ENCODE data around the gene CAPRIN1.

CAPRIN1 gene

DNA sequence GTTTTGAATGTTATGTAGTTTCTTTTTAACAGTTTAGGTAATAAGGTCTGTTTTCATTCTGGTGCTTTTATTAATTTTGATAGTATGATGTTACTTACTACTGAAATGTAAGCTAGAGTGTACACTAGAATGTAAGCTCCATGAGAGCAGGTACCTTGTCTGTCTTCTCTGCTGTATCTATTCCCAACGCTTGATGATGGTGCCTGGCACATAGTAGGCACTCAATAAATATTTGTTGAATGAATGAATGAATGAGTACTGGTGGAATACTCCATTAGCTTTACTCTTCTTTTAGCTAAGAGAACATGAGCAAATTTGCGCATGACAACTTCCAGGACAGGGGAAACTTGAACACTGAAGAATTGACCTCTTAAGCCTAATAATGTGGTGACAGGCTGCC, 47.3 kb downstream of the CAPRIN1 start:
- DNase-seq = no peak

DNA sequence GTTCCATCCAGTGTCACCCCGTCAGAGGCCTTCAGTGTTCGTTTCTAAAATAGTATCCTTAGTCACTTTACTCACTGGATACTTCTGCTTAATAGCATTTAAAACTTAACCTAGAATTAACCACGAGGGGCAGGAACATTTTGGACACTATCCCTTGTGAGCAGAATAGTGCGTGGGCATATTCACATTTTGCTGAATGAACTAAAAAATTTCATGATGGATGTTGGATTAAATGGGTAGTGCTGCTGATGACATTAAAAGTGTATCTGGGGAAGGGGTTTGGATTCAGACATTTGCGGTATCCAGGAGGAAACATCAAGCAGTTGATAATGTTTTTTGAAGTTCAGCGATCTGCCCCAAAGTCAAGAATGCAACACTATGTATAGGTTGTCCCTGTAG, 53.1 kb downstream of the CAPRIN1 start:
- DNase-seq = no peak

DNA sequence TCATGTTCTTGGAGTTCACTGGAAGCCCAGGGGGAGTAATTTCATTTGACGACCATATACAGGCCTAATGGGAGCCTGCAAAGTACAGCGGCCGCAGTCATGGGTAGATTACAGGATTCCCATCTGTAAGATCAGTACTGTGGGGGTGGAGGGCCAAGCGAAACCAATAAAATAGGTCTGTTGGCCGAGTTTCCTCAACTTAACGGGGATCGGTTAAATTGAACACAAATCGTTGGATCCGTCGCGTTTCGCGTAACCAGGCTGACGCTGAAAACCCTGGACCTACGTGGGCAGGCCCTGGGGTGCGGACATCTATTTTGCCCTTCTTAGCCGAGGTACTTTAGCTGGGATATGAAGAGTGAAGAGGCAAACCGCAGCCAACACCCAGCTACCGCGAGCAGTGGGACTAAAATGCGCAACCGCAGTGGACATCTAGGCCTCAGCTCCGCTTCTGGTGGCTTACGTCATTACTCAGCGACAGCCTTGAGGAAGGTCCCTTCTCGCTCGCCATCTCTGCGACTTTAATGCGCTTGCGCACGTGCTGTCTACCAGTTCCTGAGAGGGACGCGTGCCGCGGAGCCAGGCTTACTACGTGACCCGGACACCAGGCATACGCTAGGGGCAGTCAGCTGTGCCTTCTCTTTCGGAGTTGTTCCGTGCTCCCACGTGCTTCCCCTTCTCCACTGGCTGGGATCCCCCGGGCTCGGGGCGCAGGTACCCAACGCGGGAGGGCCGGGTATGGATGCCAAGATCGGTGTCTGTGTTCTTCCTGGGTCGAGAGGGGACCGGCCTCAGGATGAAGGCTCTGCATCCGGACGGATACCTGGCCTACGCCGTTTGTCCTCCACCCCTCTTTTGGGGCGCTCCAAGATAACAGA, 53.8 kb downstream of the CAPRIN1 start, which contains the start of gene NAT10:
NAT10 (plus strand) TSS at position 551 of the 878 bp plus-strand sequence. CDS start 2,597 bp downstream, outside the sequence.
- DNase-seq = peak; percentile 99

DNA sequence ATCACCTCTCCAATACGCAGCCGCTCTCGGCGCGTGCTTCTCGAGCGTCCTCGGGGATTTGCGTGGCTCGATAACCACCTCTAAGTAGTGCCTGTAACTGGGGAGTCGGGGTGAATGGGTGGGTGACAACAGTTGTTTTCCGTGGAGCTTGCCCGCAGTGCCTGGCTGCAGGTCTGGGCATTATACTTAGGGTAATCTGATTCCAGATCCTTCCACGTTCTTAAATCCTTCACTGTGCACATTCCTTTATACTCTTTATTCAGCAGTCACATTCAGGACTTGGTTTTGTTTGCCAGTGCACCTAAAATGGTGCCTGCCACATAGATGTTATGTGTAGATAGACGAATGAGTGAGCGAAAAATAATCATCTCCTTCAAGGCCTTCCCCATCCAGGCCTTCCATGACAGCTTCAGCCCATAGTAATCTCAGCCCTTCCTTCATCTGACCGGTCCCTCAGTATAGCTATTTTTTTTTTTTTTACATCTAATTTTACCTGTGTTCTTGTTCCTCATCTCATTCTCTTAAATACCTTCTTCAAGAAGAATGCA, 54.5 kb downstream of the CAPRIN1 start:
- DNase-seq = peak; percentile 1

DNA sequence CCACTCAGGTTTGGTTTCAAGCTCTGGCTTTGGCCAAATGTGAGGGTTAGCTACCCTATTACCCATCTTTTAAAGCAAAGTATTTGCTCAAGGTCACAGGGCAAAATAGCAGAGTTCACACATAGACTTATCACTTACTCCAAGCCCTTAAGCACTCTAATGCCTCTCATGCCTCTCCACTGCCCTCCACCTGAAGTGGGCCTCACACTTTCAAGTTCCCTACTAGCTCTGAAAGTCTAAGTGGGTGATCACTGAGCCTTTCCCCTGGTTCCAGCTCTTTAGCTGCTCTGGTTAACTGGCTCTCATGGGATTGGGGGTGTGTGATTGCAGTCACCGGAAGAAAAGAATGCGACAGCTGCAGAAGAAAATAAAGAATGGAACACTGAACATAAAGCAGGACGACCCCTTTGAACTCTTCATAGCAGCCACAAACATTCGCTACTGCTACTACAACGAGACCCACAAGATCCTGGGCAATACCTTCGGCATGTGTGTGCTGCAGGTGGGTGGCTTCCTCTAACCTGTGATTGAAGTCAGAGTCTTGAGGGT, 60.3 kb downstream of the CAPRIN1 start:
- DNase-seq = no peak

DNA sequence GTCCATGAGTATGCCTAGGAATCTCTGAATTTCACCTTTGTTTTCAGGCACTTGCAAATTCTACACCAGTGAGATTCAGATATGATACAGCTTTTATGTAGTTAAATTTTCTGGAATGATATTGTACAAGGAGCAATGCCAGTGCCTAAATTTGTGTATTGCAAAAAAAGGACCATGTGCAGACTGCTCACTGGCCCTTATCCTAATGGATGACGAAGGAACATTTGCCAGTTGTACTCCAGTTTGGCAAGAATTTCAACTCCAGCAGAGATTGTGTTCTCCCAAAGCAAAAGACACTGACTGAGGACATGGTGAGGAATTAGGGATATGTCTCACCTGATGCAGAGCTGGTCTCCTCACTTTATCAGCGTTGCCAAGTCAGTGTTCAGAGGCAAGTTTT, 62.5 kb downstream of the CAPRIN1 start:
- no peak for DNase-seq

DNA sequence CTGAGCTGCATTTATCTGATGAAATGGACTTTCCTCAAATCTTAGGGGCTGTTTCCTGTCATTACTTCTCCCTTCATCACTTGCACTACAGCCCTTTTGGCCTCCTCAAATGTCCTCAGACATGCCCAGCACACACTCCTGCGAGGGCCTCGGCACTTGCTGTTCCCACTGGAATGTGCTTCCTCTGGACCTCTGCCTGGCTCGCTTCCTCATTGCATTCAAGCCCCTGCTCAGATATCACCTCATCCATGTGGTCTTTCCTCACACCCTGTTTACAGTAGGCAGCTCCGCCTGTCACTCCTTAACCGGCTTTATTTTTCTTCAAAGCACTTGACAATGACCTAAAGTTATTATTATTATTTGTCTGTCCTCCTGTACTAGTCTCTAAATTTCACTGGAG, 62.9 kb downstream of the CAPRIN1 start:
- DNase-seq = no peak

DNA sequence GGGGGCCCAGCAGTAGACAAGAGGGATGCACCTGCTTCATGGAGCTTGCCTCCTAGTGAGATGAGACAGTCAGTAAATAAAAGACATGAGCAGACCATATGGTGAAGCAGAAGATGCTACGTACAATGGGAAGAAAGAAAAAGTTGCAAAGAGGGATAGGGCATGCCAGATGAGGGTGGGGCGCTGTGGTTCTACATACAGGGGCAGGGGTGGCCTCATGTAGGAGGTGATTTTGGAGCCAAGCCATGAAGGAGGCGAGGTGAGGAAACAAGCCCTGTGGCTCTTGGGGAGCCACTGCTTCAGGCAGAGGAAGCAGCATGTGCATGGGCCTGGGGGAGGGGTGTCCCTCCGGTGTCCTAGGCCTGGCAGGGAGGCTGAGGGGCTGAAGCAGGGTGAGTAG, 69.1 kb downstream of the CAPRIN1 start:
- no peak for DNase-seq

DNA sequence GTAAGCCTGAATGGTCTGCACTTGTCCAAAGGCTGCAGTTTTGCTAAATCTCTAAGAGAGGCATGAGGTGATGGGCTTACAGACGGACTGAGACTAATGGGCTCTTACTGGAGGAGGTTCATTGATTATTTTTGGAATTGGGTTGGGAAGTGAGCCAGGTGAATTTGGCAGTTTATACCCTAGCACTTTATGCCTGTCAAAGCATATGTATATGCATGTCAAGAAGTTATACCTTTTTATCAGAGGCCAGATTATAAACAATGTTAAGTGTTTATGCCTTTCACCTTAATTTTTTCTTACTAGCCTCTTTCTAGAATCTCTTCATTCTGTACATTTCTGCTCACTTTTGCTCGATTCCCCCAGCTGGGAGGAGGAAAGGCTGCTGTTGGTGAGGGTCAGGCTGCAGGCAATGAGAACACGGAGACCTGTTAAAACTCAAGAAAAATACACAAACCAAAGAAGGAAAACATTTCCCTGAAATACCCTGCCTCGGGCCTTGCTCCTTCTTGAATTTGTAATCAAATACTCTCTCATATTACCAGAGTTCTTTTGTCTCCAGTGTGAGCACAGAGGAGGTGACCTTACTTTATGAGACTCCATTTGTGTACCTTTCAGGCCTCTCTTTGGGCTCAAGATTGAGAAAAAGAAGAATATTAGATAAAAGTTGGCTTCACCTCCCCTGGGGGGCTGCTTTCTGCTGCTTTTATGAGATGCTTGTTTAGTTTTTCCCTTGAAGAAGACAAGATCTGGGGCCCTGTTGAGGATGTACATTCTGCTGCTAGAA, 73.5 kb downstream of the CAPRIN1 start:
- no peak for DNase-seq

DNA sequence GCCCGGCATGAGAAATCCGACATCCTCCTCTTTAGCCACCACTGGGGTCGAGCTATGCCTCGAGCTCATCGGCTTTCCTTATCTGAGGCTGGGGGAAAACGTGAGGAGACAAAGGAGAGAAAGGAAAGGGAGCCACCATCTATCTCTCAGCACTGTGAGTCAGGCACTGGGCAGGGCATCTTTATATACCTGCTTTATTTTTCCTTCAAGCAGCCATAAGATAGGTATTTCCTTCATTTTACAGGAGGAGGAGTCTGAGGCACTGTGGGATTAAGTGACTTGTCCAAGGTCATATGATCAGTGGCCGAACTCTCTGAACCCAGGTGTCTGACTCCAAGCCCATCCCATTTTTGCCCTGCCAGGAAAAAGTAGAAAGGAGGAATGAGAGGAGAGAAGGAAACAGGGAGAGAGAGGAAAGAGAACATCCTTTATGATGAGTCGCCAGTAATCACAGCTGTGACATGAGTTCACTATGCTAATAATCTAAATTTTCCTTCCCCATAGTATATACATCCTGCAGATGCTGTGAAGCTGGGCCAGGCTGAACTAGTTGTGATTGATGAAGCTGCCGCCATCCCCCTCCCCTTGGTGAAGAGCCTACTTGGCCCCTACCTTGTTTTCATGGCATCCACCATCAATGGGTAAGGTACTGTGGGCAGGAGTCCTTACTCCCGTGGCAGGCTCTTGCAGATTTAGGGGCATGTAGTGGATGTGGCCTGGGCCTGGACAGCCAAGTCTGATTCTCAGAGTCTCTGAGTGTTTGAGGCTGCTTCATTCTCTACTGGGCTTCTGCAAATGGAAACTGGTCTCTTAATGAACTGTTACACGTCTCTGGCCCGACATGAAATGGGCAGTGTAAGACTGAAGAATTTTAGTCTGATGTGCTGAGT, 75.7 kb downstream of the CAPRIN1 start:
- no peak for DNase-seq

DNA sequence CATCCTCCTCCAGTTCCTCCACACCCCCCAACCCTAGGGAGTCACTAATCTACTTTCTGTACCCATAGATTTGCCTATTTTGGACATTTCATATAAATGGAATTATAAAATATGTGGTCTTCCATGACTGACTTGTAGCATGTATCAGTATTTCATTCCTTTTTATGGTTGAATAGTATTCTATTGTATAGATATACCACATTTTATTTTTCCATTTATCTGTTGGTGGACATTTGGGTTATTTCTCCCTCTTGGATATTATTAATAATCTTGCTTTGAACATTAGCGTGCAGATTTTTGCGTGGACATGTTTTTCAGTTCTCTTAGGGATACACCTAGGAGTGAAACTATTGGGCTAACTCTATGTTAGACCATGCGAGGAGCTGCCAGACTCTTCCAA, 77.3 kb downstream of the CAPRIN1 start:
- DNase-seq = no peak

DNA sequence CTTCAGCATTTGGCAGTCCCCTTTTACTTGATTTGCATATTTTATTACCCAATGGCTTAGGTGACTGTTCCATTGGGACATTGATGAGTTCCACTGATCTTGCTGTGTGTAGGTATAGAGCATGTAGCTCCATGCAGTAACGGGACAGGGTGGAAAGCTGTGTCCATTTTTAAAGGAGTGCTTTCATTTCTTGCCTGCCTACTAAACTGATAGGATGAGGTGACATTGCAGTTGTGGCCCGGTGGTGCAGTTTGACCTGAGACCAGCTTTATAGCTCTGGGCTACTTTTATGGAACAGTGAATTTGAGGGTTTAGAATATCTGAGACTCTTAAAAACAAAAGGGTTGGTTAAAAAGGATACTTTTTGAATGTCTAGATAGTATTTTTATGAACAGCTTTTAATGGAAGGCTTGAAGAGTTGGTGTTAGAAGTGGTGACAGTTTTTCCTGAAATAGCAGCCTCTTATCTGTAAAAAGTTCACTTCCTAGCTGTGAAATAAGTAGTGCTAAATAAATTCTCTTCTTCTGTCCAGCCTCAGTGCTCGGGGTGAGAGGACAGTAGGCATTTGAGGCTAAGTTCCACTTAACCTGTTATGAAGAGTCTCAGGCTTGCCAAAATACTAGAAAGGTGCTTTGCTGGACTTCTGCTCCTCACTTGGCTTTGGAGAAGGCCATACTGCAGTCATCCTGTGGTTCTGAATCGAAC, 80.9 kb downstream of the CAPRIN1 start:
- no peak for DNase-seq

DNA sequence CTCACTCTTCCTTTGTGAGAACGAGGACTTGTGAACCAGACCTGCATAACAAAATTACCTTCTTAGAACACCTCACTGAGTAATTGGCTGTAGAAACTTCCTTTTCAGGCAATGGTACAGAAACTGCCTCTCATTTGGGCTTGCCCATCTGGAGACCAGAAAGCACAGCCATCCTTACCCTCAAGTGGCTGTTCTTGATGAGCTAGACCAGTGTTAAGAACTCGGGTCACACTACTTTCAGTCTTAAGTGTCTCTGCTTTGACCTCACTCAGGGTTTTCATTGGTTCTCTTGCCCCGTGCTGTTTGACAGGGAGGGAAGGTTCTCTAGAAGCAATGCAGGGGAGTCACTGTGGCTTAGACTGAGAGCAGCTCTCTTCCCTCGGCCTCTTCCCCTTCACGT, 83.2 kb downstream of the CAPRIN1 start:
- DNase-seq = no peak

DNA sequence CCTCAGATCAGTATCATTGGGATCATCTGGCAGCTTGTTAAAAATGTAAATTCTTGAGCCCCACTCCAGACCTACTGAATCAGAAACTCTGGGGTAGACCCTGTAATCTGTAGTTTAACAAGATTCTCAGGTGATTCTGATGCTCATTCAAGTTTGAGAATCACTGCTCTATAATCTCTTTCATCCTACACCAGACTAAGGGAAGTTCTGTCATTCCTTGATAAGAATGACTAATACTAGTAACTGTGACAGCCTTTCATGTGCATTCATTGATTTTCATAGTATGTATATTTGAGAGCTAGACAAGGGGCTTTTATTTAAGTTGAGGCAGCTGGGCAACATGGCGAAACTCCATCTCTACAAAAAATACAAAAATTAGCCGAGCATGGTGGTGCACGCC, 83.9 kb downstream of the CAPRIN1 start:
- DNase-seq = no peak

DNA sequence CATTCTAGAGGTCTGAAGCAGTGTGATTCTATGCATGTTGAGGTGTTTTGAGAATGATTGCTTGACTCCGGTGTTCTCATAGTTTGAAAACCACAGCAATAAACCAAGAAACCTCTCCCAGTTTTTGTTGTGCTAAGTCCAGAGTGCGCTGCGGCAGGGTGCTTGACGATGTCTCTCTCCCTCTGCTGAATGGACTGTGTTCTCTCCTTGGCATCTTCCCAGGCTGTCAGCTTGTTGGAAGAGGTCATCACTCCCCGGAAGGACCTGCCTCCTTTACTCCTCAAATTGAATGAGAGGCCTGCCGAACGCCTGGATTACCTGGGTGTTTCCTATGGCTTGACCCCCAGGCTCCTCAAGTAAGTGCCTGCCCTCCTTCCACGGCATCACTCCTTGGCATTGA, 84.9 kb downstream of the CAPRIN1 start:
- DNase-seq = no peak

DNA sequence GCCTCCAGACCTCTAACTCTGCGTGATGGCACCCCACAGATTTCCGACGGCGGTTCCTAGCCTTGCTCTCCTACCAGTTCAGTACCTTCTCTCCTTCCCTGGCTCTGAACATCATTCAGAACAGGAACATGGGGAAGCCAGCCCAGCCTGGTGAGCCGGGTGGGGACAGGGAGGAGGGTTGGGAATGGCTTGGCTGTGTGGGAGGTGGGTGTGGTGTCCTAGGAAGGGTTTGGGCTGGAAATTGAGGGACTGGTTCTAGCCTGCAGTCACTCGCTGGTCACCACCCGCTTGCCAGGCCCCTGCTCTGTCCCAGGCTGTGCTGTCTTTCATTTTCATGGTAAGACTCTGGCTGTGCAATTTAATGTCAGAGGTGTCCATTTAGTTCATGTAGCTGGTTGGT, 87.8 kb downstream of the CAPRIN1 start:
- DNase-seq = no peak

DNA sequence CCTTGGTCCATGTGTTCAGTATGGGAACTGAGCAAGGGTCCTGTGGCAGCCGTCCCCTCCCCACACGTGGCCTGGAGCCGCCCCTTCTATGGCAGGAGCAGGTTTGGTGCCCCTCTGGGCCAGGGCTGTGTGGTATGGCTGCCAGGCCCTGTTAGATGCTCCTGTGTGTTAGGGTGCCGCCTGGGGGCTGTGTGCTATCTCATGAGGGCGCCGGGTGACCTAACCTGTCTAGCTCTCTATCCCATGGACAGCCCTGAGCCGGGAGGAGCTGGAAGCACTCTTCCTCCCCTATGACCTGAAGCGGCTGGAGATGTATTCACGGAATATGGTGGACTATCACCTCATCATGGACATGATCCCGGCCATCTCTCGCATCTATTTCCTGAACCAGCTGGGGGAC, 88.6 kb downstream of the CAPRIN1 start:
- no peak for DNase-seq

DNA sequence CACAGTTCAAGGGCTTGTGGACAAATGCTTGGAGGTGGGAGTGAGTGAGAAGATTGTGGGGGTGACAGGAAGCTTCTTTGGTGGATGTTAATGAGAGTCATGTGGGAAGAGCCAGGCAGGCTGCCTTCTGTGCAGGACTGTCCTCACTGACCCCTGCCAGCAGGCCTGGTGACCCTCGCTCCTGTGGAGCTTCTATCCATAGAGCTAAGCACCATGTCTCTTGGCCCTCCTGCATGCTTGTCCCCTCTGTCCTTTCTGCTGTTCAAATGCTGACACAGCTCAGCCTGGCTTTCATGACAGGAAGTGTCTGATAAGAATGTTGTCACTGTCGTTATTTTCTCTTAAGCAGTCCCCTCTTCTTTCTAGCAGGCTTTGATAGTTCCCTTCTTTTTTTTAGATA, 91.5 kb downstream of the CAPRIN1 start:
- DNase-seq = no peak

DNA sequence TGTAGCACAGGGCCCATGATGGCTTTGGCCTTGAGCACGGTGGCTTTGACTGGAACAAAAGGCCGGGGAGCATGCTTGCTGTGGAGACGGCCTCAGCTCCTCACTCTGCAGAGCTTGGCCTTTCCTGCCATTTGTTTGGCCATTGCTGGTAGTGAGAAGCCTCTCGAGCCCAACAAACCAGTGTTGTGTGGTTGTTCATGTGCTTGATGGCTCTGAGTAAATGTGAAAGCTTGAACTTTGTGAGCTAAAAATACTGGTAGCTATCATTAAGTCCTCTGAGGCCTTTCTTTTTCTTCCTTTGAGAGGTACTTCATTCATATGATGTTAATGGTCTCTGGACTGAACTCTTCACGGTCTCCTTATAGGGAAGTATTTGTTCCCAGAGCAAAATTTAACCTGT, 93.5 kb downstream of the CAPRIN1 start:
- DNase-seq = no peak

DNA sequence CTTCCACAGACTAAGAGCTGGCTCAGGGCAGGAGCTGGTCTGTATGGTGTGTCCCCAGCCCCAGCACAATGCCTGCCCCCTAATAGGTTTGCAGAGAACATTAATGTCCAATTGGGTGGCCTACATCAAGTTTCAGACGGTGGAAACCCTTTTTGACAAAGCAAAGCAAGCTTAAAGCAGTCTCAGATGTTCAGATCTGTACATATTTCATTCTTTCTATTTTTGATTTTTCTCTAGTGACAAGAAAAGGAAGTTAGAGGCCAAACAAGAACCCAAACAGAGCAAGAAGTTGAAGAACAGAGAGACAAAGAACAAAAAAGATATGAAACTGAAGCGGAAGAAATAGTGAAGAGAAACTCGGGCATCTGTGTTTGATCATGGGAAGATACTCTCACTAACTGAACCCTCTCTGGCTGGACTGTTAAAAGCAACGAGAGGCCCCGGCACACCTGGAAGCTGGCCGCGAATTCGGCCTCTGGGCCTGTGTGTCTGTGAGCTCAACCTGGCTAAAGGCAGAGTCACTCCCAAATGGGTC, 94.4 kb downstream of the CAPRIN1 start:
- no peak for DNase-seq

DNA sequence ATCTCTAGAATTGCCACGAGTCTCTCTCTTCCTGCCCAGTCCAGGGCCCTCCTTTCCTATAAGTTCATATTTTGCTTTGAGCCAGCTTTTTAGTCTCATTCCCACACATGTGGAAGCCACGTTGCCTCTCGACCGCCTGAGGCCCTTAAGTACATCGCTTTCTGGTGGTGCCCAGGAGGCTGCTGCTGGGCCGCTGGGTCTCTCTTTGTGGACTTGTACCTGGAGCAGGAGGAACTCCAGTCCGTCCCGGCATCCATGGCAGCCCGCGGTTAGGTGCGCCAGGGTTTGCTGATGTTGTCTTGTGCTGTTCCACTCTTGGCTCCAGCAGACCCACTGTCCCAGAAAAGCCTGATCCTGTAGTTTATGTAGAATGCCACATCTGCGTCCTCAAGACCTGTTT, 94.9 kb downstream of the CAPRIN1 start:
- no peak for DNase-seq

DNA sequence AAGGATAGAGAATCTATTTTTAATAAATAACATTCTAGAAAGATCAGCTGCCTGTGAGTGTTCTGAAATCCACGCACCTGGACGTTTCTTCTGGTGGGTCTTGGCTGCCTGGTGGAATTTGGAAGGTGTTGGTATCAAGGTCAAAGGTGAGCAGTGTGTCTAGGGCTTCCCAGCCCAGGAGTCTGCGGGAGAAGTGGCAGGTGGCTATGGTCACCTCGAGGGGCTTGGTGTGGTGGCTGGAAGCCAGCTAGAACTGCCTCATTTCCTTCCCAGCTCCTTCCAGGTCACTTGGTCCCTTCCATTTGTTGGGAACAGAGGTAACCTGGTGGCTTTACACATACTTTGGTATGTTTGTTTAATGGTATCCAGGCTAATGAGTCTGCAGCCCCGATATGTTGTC, 95.3 kb downstream of the CAPRIN1 start:
- DNase-seq = no peak

Measured in fibroblast of skin of right quadriceps (primary cell).